HL-60 (cell line): ENCODE measurements around the gene NMNAT3.

Experiments
- DNase-seq, 2 experiments: peaks; one replicate each; pipeline ENCODE4 v3.0.0-alpha.2; 2010 to 2020; ENCODE audit warnings: low read depth in 1 of 2, low spot score in 1 of 2
- H3K27ac ChIP-seq: fragments of 250-450 bp; sonication (Bioruptor Pico); replicated peaks from 2 replicates; pipeline ENCODE4 v1.5.1; 2020; ENCODE audit warnings: mild to moderate bottlenecking, moderate library complexity
- H3K27me3 ChIP-seq: fragments of 250-450 bp; sonication (Bioruptor Pico); 2 replicates; pipeline ENCODE4 v1.5.1; 2021; ENCODE audit warnings: mild to moderate bottlenecking, moderate library complexity; ENCODE audit not compliant: insufficient read depth, poor library complexity, severe bottlenecking
- H3K4me3 ChIP-seq: replicated peaks from 2 replicates; pipeline ENCODE4 v1.5.1; 2011; ENCODE audit warnings: mild to moderate bottlenecking, control low read depth, low read length; ENCODE audit not compliant: insufficient read depth
- GABPA ChIP-seq: IDR thresholded peaks from 2 replicates; pipeline ENCODE4 v1.6.1; 2012; ENCODE audit warnings: low read depth
- POLR2AphosphoS5 ChIP-seq: IDR thresholded peaks from 2 replicates; pipeline ENCODE4 v1.6.1; 2012; ENCODE audit warnings: low read depth
- REST ChIP-seq: IDR thresholded peaks from 2 replicates; pipeline ENCODE4 v1.6.1; 2012; ENCODE audit warnings: low read depth; ENCODE audit not compliant: insufficient replicate concordance
- SPI1 ChIP-seq: IDR thresholded peaks from 2 replicates; pipeline ENCODE4 v1.6.1; 2012; ENCODE audit warnings: low read depth, mild to moderate bottlenecking, borderline replicate concordance
- TF ChIP-seq, protein P1 (sequence below): IDR thresholded peaks from one replicate; pipeline ENCODE4 v1.5.1; 2011; ENCODE audit warnings: low read length, control low read depth, inconsistent platforms; ENCODE audit not compliant: insufficient read depth

Gene NMNAT3

DNA sequence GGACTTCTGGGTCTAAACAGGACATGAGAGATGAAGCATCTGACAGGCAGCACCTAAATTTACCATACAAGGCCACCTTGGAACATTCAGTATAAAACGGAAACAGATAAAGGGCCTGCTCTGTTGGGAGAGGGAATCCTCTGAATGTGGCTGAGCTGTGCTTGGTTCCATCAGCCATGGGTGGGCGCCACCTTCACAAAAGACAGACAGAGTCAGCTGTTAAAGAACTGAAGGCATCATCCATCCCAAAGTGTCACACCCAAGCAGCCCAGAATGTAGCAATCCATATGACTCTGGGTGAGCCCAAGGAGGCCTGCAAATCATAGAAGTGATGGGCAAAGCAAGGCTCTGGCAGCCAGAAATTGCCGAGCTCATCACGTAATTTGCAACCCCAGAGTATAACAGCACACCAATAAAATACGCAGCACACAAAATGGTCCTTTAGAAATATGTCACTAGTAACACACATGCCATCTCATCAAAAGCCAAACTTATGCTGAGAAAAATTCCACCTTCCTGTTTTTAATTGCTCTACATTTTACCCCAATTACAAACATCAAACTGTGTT is 113.4 kb downstream of the NMNAT3 start:
- Histone ChIP-seq H3K4me3 (no peak overlapping the region), H3K27me3 (no peaks in the 10 kb centered on the region), H3K27ac (no peak overlapping the region)
- DNase-seq, result peak in 1 of 2 experiments; percentile 13
- TF ChIP-seq REST (no peak), GABPA (no peak), SPI1 (no peak), POLR2AphosphoS5 (no peak)
- TF ChIP-seq, protein P1, sequence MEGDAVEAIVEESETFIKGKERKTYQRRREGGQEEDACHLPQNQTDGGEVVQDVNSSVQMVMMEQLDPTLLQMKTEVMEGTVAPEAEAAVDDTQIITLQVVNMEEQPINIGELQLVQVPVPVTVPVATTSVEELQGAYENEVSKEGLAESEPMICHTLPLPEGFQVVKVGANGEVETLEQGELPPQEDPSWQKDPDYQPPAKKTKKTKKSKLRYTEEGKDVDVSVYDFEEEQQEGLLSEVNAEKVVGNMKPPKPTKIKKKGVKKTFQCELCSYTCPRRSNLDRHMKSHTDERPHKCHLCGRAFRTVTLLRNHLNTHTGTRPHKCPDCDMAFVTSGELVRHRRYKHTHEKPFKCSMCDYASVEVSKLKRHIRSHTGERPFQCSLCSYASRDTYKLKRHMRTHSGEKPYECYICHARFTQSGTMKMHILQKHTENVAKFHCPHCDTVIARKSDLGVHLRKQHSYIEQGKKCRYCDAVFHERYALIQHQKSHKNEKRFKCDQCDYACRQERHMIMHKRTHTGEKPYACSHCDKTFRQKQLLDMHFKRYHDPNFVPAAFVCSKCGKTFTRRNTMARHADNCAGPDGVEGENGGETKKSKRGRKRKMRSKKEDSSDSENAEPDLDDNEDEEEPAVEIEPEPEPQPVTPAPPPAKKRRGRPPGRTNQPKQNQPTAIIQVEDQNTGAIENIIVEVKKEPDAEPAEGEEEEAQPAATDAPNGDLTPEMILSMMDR, result no peak

- DNase-seq, result no peak
- no peak for TF ChIP-seq SPI1
- TF ChIP-seq, protein P1, result peak; percentile 2
- no peak overlapping the region for H3K27ac ChIP-seq
- no peak overlapping the region for H3K4me3 ChIP-seq
- H3K27me3 ChIP-seq, result no peaks in the 10 kb centered on the region
Observed at GRCh38 chr3:139561959-139562676, 115.7 kb downstream of the NMNAT3 start.

- H3K4me3 ChIP-seq, result no peak overlapping the region
- DNase-seq, result no peak
- H3K27me3 ChIP-seq, result no peaks in the 10 kb centered on the region
- no peak overlapping the region for H3K27ac ChIP-seq
- no peak for TF ChIP-seq GABPA
- TF ChIP-seq, protein P1, result no peak
- no peak for TF ChIP-seq REST
- TF ChIP-seq SPI1, result no peak
- TF ChIP-seq POLR2AphosphoS5, result no peak
Observed at GRCh38 chr3:139561255-139561817, 116.4 kb downstream of the NMNAT3 start.
